CD4-positive, CD25-positive, alpha-beta regulatory T cell (primary cell): ENCODE measurements around the gene SMPDL3A. TPM values are rescaled to one million over a fixed set of nuclear protein-coding genes. Genes with fewer than 3 reads are reported as not detected.
A peak's percentile ranks its signal among the peaks of the same experiment; 100 is the strongest.

Experiments
- ATAC-seq, 2 donors: fragments of 150-1000 bp; cut with Tn5 transposase; one replicate each; pipeline ENCODE4 v1.10.0; 2021; ENCODE audit warnings: low read depth in 2 of 2, moderate number of reproducible peaks in 2 of 2, moderate library complexity in 1 of 2
- DNase-seq, 3 donors: peaks; one replicate each; pipeline versions ENCODE4 v3.0.0 to v3.0.0-alpha.2; 2012 to 2022; ENCODE audit warnings: mixed read lengths in 1 of 3
- H3K27ac ChIP-seq: one replicate; pipeline ENCODE4 v1.7.0; 2013; ENCODE audit warnings: mild to moderate bottlenecking, low read length; ENCODE audit not compliant: insufficient read depth, poor library complexity, severe bottlenecking
- H3K27me3 ChIP-seq: one replicate; pipeline ENCODE4 v1.7.0; 2013; ENCODE audit warnings: low read length; ENCODE audit not compliant: control insufficient read depth, insufficient read depth
- H3K36me3 ChIP-seq: one replicate; pipeline ENCODE4 v1.7.0; 2013; ENCODE audit warnings: mild to moderate bottlenecking, low read length, moderate library complexity; ENCODE audit not compliant: control insufficient read depth, insufficient read depth
- H3K4me1 ChIP-seq: 2 replicates; pipeline ENCODE4 v1.7.0; 2013; ENCODE audit warnings: mild to moderate bottlenecking, low read length; ENCODE audit not compliant: insufficient read depth, control insufficient read depth, poor library complexity, severe bottlenecking
- H3K4me3 ChIP-seq: one replicate; pipeline ENCODE4 v1.7.0; 2013; ENCODE audit warnings: low read depth, mild to moderate bottlenecking, low read length, moderate library complexity
- H3K9me3 ChIP-seq, 2 experiments: 1 replicate in 1 of 2; 2 replicates in 1 of 2; pipeline ENCODE4 v1.7.0; 2013; ENCODE audit warnings: low read length in 2 of 2, mild to moderate bottlenecking in 1 of 2, moderate library complexity in 1 of 2; ENCODE audit not compliant: control insufficient read depth in 2 of 2
- H3K27ac Mint-ChIP-seq, 3 donors: one replicate each; pipeline ENCODE4 v1.8.0; 2020 to 2022; ENCODE audit warnings: mild to moderate bottlenecking in 3 of 3, mixed read lengths in 3 of 3, moderate library complexity in 2 of 3
- H3K27me3 Mint-ChIP-seq: one replicate; pipeline ENCODE4 v1.8.0; 2022; ENCODE audit warnings: mild to moderate bottlenecking, mixed read lengths
- H3K36me3 Mint-ChIP-seq: one replicate; pipeline ENCODE4 v1.8.0; 2020; ENCODE audit warnings: mixed read lengths
- H3K4me1 Mint-ChIP-seq, 4 donors: one replicate each; pipeline ENCODE4 v1.8.0; 2020 to 2022; ENCODE audit warnings: mixed read lengths in 4 of 4, mild to moderate bottlenecking in 1 of 4
- H3K4me3 Mint-ChIP-seq, 4 donors: one replicate each; pipeline ENCODE4 v1.8.0; 2020 to 2022; ENCODE audit warnings: mild to moderate bottlenecking in 4 of 4, mixed read lengths in 4 of 4, moderate library complexity in 3 of 4
- H3K9me3 Mint-ChIP-seq, 7 donors: one replicate each; pipeline ENCODE4 v1.8.0; 2020 to 2022; ENCODE audit warnings: mixed read lengths in 7 of 7, mild to moderate bottlenecking in 3 of 7, moderate library complexity in 2 of 7
- polyA plus RNA-seq, 4 donors: library from polyadenylated mRNA; unstranded; fragments of 300-500 nt; fragmentation: Illumina TruSeq; gene quantifications; one replicate each; pipeline ENCODE4 v1.2.3, GENCODE V29; 2021
- total RNA-seq: library from RNA; stranded (reverse); gene quantifications from one replicate; pipeline ENCODE4 v1.2.3, GENCODE V29; 2022

Gene SMPDL3A
- total and polyA plus RNA-seq, 5 donors from 2014 or later = 0.22 TPM; not detected in 4

GRCh38 chr6:122788208-122788607 is 850 bp upstream of the SMPDL3A start:
- peaks cover 0 to 1% (median 0%) of the 10 kb centered on the region in 7 donors for H3K9me3 Mint-ChIP-seq
- H3K36me3 Mint-ChIP-seq = no peaks in the 10 kb centered on the region
- H3K4me3 Mint-ChIP-seq = no peak overlapping the region
- no peak overlapping the region for H3K27ac Mint-ChIP-seq
- DNase-seq (no peak), ATAC-seq (no peak)
- Histone ChIP-seq H3K4me3 (no peak overlapping the region), H3K27ac (no peak overlapping the region), H3K36me3 (no peaks in the 10 kb centered on the region), H3K4me1 (no peaks in the 10 kb centered on the region), H3K27me3 (peaks cover 14% of the 10 kb centered on the region), H3K9me3 (no peaks in the 10 kb centered on the region)
- peaks cover 50% of the 10 kb centered on the region for H3K27me3 Mint-ChIP-seq
- peaks cover 0 to 13% (median 4%) of the 10 kb centered on the region in 4 donors for H3K4me1 Mint-ChIP-seq

GRCh38 chr6:122788663-122789181 is 336 bp upstream of the SMPDL3A start:
- Histone ChIP-seq H3K27ac (no peak overlapping the region), H3K4me3 (no peak overlapping the region), H3K4me1 (no peaks in the 10 kb centered on the region), H3K9me3 (no peaks in the 10 kb centered on the region), H3K27me3 (peaks cover 14% of the 10 kb centered on the region), H3K36me3 (no peaks in the 10 kb centered on the region)
- no peak for DNase-seq
- ATAC-seq = no peak
- Mint-ChIP-seq H3K9me3 (peaks cover 0 to 1% (median 0%) of the 10 kb centered on the region in 7 donors), H3K4me3 (peak overlapping the region in 1 of 4 donors; percentile 1), H3K27ac (no peak overlapping the region), H3K4me1 (peaks cover 0 to 13% (median 4%) of the 10 kb centered on the region in 4 donors), H3K27me3 (peaks cover 50% of the 10 kb centered on the region), H3K36me3 (no peaks in the 10 kb centered on the region)

GRCh38 chr6:122790028-122790422 is 967 bp downstream of the SMPDL3A start:
- Mint-ChIP-seq H3K36me3 (no peaks in the 10 kb centered on the region), H3K27me3 (peaks cover 50% of the 10 kb centered on the region)
- H3K27me3 ChIP-seq = peaks cover 14% of the 10 kb centered on the region

GRCh38 chr6:122790423-122791309 is 1.6 kb downstream of the SMPDL3A start:
- no peaks in the 10 kb centered on the region for H3K36me3 ChIP-seq
- no peak overlapping the region for H3K4me3 ChIP-seq
- H3K36me3 Mint-ChIP-seq = no peaks in the 10 kb centered on the region
- H3K27me3 Mint-ChIP-seq = peaks cover 50% of the 10 kb centered on the region
- DNase-seq = no peak
- no peaks in the 10 kb centered on the region for H3K9me3 Mint-ChIP-seq
- H3K4me1 ChIP-seq = no peaks in the 10 kb centered on the region
- peaks cover 0 to 13% (median 4%) of the 10 kb centered on the region in 4 donors for H3K4me1 Mint-ChIP-seq
- H3K27me3 ChIP-seq = peaks cover 14% of the 10 kb centered on the region
- H3K4me3 Mint-ChIP-seq = no peak overlapping the region
- no peaks in the 10 kb centered on the region for H3K9me3 ChIP-seq
- ATAC-seq = no peak
- no peak overlapping the region for H3K27ac Mint-ChIP-seq
- no peak overlapping the region for H3K27ac ChIP-seq

More at GRCh38 chr6:122790028-122790422, 967 bp downstream of the SMPDL3A start:
- H3K4me1 ChIP-seq = no peaks in the 10 kb centered on the region
- no peak for ATAC-seq
- no peak for DNase-seq
- peak overlapping the region in 3 of 4 donors; percentile 56 to 86 (median 65) for H3K4me3 Mint-ChIP-seq
- peaks cover 0 to 13% (median 4%) of the 10 kb centered on the region in 4 donors for H3K4me1 Mint-ChIP-seq
- no peak overlapping the region for H3K27ac ChIP-seq
- no peaks in the 10 kb centered on the region for H3K9me3 ChIP-seq
- H3K9me3 Mint-ChIP-seq = no peaks in the 10 kb centered on the region
- no peak overlapping the region for H3K4me3 ChIP-seq
- no peaks in the 10 kb centered on the region for H3K36me3 ChIP-seq
- no peak overlapping the region for H3K27ac Mint-ChIP-seq

GRCh38 chr6:122791310-122791679 is 2.2 kb downstream of the SMPDL3A start:
- H3K36me3 ChIP-seq = no peaks in the 10 kb centered on the region
- H3K4me1 ChIP-seq = no peaks in the 10 kb centered on the region
- Mint-ChIP-seq H3K27me3 (peaks cover 49% of the 10 kb centered on the region), H3K27ac (no peak overlapping the region), H3K36me3 (no peaks in the 10 kb centered on the region), H3K4me1 (peaks cover 0 to 13% (median 4%) of the 10 kb centered on the region in 4 donors), H3K9me3 (no peaks in the 10 kb centered on the region), H3K4me3 (no peak overlapping the region)
- H3K9me3 ChIP-seq = no peaks in the 10 kb centered on the region
- H3K4me3 ChIP-seq = no peak overlapping the region
- peaks cover 14% of the 10 kb centered on the region for H3K27me3 ChIP-seq
- no peak for ATAC-seq
- no peak overlapping the region for H3K27ac ChIP-seq
- no peak for DNase-seq

- Mint-ChIP-seq H3K36me3 (no peaks in the 10 kb centered on the region), H3K27me3 (peaks cover 40% of the 10 kb centered on the region), H3K27ac (no peak overlapping the region), H3K9me3 (peaks cover 0 to 1% (median 0%) of the 10 kb centered on the region in 7 donors), H3K4me1 (peaks cover 0 to 13% (median 4%) of the 10 kb centered on the region in 4 donors), H3K4me3 (no peak overlapping the region)
- DNase-seq (no peak), ATAC-seq (no peak)
- H3K9me3 ChIP-seq = no peaks in the 10 kb centered on the region
- H3K4me1 ChIP-seq = no peaks in the 10 kb centered on the region
- H3K27ac ChIP-seq = no peak overlapping the region
- H3K4me3 ChIP-seq = no peak overlapping the region
- no peaks in the 10 kb centered on the region for H3K36me3 ChIP-seq
- peaks cover 14% of the 10 kb centered on the region for H3K27me3 ChIP-seq
Measured at GRCh38 chr6:122792766-122793165, 3.7 kb downstream of the SMPDL3A start.

GRCh38 chr6:122797537-122797936 is 8.5 kb downstream of the SMPDL3A start:
- Histone ChIP-seq H3K4me3 (no peak overlapping the region), H3K4me1 (no peaks in the 10 kb centered on the region), H3K9me3 (no peaks in the 10 kb centered on the region), H3K36me3 (no peaks in the 10 kb centered on the region), H3K27me3 (no peaks in the 10 kb centered on the region), H3K27ac (no peak overlapping the region)
- Mint-ChIP-seq H3K9me3 (peaks cover 0 to 5% (median 0%) of the 10 kb centered on the region in 7 donors), H3K36me3 (no peaks in the 10 kb centered on the region), H3K27ac (no peak overlapping the region), H3K4me3 (no peak overlapping the region), H3K27me3 (peaks cover 3% of the 10 kb centered on the region), H3K4me1 (no peaks in the 10 kb centered on the region)
- ATAC-seq (no peak), DNase-seq (no peak)
